Epithelial cell of prostate (primary cell): ENCODE data around the gene SLC7A8.

Experiments
- DNase-seq: peaks from one replicate; pipeline ENCODE4 v3.0.0-alpha.2; 2011; ENCODE audit warnings: low read depth, low spot score
- H3K27ac ChIP-seq: fragments of 450-650 bp; 2 replicates; pipeline ENCODE4 v1.5.1; 2017; ENCODE audit warnings: mild to moderate bottlenecking

SLC7A8 gene

DNA sequence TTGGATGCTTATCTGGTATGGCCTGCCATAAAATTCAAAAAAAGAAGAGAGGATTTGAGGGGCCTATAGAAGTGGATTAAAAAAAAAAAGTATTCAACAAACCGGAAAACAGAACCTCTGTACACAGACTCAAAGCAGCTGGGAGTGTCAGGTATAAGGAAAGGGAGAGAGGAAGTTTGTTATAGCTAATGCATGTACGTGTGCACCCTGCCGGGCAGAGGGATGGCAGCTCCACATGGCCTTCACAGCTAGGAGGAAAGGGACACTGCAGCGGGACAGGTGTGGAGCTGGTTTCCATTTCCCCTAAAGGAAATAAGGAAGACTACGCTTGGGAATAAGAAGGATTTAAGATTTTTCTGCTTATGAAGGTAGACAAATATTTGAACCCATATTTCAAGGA, 21.5 kb downstream of the SLC7A8 start:
- H3K27ac ChIP-seq, result peak overlapping the region; percentile 59
- no peak for DNase-seq

DNA sequence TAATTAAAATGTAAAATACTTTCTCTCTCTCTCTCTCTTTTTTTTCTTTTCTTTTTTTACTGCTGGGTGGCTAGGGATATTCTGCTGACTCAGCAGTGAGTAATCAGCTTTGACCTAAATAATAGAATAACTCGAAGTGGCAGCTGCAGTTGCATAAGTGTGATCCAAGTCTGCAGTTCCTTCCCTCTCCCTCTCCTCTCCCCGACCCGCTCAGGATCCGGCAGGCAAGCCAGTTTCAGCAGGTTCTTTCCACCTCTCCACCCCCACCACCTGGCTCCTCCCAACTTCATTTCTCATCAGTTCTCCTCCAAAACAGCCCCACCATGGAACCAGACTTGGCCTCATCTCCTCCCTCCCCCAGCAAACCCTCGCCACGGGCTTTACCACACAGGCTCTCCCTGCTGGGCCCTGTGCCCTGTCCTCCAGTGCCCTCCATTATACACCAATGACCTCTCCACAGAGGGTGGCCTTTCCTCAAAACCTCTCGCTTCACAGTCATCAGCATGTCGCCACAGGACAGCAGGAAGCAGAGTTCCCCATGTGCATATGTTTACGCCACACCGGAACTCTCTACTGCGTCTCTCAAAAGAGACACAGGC, 22.4 kb downstream of the SLC7A8 start:
- peak; percentile 77 for DNase-seq
- H3K27ac ChIP-seq, result peak overlapping the region; percentile 59

DNA sequence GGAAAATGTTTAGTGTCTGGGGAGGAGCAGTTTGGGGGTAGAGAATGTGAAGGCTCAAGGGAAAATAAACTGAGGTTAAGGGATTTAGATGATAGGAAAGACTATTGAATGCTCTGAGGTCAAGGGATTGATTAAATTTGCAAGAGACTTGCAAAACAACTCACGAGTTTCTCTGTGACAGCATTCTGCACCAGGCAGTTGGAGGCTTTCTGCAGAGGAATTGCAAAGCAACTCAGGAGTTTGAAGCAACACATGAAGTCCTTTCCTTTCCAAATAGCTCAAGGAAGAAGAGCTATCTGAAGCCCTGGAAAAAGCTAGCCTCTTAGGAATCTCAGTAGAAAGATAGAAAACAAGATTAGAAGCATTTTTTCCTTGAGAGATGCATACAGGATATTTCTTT, 23.9 kb downstream of the SLC7A8 start:
- no peak for DNase-seq
- H3K27ac ChIP-seq, result no peak overlapping the region

DNA sequence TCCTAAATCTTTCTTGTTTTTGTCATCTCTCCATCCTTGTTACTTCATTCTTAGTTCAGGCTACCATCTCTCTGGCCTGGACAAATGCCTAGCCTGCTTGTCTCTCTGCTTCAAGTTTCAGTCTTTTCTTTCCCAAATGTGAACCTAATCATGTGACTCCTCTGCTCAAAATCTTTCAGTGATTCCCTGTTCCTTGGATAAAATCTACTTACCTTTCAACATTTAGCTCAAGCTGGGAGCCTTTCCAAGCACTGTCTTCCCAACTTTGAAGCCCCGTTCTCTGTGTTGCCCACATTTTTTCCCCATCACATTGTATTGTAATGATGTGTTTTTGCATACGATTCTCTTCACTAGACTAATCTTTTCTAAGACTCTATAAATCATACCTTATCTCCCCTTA, 24.7 kb downstream of the SLC7A8 start:
- no peak overlapping the region for H3K27ac ChIP-seq

DNA sequence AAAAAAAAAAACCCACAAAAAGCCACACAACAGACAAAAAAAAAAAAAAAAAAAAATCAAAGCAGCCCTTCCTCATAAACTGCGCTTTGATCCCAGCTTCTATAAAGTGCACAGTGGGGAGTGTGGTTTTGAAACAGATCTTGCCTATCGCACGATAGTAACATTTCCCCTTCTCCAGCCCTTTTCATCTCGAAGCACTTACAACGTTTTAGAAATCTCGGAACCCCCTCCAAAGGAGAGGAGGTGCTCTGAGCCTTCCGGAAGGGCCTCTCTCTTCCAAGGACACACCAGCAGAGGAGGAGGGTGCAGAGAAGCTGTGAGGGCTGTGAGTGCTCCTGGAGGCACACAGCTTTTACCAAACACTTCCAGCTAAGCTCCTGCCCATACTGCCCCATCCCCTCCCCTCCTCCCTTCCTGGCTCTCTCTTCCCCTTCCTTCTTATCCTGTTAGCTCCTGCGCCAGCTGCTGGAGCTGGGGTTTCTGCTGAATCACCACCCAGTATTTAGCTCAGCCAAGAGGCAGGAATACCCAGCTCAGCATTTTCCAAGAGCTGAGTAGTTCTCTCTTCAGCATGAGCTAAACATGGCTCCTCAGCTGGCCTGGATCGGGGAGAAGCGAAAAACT, 28.4 kb downstream of the SLC7A8 start:
- H3K27ac ChIP-seq, result peak overlapping the region; percentile 76

More for the DNA sequence above, 24.7 kb downstream of the SLC7A8 start:
- DNase-seq, result no peak

DNA sequence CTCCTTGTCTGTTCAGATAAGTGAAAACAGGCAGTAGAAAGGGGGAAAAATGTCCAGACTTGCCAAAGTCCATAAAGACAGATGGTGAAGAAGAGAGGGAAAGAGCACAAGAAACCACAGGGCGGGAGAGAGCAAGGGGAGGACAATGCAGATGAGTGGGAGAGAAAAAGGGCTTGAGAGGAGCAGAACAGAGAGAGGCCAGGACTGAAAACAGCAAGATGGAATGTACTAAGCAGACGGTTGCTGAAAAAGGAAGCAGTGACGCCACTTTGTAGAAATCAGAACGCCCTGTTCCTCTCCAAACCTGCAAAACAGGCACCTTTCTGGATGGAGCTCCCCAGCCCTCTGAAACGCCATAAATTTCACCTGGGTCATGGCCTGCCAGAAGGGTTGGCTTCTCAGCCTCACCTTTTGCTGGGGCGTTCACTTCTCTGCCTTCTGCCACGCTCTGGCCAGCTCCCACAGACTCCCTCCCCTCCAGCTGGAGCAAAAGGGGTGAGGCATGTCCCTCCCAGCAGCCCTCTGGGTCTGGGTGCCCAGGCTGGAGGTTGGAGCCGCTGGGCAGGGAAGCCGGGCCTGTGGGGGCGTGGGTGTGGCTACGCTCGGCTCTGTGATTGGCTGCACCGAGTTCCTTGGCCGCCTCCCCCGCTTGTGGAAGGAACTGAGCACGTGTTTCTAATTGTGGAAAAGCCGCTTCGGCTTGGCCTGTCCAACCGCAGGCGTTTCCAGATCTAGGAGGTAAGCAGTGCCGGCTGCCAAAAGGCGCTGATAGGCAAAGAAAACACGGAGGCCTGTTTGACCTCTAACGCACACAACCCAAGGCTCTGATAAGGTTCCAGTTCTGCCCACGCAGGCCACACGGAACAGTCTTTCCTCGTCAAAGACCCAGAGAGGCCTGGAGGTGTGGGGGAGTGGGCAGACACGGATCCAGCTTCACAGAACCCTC, 29.3 kb downstream of the SLC7A8 start:
- peak; percentile 44 for DNase-seq
- peak overlapping the region; percentile 76 for H3K27ac ChIP-seq

More for the DNA sequence above, 28.4 kb downstream of the SLC7A8 start:
- DNase-seq, result peak; percentile 43

DNA sequence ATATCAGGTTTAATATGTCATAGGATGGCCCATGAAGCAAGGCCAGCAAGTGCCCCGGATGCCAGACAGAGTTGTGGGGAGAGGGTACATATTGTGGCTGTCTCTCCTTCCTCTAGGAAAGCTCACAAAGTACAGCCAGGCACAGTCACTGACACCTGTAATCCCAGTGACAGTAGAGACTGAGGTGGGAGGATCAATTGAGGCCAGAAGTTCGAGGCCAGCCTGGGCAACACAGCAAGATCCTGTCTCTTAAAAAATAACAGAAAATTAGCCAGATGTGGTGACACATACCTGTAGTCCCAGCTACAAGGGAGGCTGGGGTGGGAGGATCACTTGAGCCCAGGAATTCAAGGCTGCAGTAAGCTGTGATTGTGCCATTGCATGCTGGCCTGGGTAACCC, 32.1 kb downstream of the SLC7A8 start:
- no peak overlapping the region for H3K27ac ChIP-seq
- no peak for DNase-seq

DNA sequence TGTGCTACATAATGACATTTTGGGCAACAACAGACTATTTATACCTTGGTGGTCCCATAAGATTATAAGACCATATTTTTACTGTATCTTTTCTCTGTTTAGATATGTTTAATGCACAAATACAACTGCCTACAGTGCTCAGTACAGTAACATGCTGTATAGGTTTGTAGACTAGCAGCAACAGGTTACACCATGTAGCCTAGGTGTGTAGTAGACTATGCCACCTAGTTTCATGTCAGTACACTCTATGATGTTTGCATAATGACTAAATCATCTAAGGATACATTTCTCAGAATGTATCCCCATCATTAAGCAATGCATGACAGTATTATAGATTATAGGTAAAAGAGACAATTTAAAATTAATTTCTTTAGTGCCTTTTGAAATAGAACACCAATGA, 33.7 kb downstream of the SLC7A8 start:
- DNase-seq, result no peak
- H3K27ac ChIP-seq, result peak overlapping the region; percentile 39

DNA sequence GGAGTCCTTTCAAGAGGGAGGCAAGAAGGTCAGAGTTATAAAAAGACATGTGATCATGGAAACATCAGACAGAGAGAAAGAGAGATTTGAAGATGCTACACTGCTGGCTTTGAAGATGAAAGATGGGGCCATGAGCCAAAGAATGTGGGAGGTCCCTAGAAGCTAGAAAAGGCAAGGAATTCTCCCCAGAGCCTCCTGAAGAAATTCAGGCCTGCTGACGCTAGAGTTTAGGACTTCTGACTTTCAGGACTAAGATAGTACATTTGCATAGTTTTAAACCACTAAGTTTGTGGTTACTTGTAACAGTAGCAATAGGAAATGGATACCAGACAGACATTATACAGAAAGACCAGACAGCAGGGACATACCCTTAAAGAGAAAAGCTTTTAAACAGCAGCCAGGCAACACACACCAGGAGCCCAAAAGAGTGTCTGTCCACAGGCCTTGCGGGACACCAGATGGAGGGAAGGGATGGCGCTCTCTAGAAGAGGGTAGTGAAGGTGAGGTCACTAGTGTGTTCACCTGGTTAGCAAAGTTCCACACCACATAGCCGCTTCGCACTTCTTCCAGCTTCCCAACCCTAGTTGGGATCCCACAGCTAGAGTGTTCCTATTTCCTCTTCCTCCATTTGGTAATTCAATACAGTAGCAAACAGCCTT, 34.7 kb downstream of the SLC7A8 start:
- H3K27ac ChIP-seq, result no peak overlapping the region
- DNase-seq, result no peak

DNA sequence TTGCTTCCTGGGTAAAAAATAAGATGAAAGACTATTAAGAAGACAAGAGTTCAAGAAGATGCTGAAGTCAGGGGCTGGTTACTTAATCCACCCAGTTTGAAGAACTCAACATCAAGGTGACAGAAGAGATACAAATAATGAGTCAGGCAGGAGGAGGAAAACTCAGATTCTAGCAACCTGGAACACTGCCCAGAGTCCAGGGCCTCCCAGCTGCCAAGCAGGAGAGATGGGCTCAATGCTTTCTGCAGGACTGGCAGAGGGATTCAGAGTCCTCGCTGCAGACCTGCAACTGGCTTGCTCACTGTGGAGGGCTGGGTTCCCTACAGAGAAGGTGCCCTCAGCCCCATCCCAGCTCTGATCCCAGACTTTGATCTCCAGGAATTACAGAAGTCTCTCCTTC, 35.8 kb downstream of the SLC7A8 start:
- no peak for DNase-seq
- no peak overlapping the region for H3K27ac ChIP-seq

DNA sequence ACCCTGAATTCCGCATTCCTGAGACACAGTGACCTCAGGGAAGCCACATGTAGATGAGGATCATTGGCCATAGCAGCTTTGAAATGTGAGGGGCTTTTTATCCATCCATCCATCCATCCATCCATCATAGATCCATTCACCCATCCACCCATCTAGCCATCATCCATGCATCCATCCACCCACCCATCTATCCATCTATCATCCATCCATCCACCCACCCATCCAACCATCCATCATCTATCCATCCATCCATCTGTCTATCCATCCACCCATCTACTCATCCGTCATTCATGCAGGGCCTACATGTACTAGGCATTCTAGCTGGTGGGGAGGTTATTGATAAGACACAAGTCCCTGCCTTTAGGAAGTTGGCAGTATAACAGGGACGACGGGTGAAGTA, 36.5 kb downstream of the SLC7A8 start:
- no peak for DNase-seq
- no peak overlapping the region for H3K27ac ChIP-seq

DNA sequence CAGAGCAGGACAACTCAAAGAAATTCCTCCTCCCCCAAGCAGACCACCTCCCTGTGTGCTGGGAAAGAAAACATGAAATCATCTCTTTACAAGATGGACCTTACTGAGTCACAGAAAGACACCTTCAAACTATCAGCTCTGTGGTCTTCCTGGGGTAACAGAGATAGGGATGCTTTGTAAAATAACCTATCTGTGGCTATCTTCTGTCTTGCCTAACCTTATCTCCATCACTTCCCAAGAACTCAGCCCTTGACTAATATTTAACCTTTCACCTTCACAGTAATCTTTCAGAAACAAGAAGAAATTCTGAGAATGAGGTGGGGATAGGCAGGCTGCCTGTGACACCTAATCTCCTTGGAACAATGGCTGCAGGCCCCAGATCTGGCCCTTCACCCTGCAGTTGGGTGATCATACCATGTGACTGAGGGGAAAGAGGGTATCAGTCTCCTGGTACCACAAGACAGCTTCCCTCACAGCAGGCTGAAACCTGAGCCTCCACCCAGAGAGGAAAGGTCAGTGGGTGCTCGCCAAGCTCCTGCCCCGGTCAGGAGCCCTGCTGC, 37.0 kb downstream of the SLC7A8 start:
- H3K27ac ChIP-seq, result no peak overlapping the region
- DNase-seq, result no peak

DNA sequence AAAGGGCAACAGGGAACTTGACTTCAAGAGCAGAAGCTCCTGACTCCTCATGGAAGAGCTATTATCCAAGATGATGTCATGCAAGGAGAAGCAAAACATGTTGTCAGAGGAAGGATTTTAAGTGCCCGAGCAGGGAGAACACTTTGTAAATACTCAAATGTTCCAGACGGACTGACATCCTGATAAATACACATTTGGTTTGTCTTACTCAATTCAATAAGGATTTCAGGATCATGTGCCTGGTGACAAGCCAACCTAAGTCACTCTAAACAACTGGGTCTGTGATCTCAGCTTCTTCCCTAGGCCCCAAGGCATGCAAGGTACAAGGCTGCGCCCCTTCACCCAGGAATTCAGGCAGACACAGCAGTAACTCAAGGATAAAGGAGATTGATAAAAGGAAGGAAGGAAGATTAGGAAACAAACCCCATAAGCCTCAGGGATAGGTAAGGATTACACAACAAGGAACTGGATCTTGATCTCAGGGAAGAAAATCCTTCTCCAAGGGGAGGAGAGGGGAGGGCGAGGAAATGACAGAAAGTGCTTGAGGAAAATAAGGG, 37.6 kb downstream of the SLC7A8 start:
- DNase-seq, result no peak
- peak overlapping the region; percentile 0 for H3K27ac ChIP-seq

DNA sequence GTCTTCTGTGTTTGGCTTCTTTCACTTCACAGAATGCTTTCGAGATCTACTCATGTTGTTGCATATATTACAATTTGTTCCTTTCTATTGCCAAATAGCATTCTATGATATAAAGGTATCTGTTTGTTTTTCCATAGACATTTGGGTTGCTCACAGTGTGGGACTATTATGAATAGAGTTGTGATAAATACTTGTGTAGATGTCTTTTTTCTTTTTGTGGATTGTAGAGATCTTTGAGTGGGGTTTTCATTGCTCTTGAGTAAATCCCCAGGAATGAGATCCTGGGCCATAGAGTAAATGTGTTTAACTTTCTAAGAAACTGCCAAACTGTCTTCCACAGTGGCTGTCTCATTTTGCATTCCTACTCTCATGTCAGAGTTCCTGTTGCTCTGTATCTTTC, 39.5 kb downstream of the SLC7A8 start:
- DNase-seq, result no peak
- no peak overlapping the region for H3K27ac ChIP-seq

DNA sequence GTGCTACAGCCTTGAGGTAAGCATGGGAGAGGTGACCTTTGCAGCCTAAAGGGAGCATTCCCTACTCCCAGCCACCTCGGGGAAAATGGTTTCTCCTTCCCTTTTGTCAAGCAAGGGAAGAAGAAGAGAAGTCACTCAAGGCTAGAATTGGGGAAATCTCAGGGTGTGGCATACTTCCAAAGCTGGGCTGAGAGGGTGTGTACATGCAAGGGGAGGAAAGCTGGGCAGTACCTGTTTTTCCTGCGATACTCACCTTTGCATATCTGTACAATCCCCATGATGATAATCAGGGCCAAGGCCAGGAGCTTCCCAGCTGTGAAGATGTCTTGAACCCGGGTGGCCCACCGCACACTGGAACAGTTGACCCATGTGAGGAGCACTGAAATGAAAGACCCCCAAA, 40.6 kb downstream of the SLC7A8 start:
- DNase-seq, result no peak
- H3K27ac ChIP-seq, result no peak overlapping the region

DNA sequence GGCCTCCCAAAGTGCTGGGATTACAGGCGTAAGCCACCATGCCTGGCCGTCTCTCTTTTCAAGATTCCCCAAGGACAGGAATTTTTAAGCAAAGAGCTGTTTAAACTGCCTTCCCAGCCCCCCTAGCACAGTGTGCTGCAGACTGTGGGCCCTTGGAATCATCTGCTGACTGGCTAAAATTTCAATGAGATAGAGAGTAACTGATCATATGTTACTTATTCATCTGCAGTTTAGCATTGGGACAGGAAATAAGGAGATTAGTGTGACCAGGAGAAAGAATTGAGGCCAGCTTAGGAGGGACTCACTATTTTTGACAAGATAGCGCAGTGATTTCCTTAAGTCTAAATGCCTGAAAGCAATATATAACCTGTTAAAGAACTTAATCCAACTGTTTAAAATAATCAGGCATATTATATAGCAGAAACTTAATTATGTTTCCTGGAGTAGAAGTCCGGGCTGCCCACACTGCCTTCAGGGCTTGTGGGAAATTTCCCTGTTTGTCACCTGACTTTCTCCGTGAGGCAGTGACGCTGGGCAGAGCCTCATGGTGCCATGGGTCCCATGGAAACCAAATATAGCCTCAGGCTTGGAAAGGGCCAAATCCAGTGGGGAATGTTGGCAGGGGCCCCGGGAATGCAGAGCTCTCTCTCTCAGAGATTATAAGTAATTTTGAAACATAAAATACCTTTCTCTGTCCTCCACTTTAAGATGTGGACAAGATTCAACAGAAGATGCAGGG, 41.6 kb downstream of the SLC7A8 start:
- DNase-seq, result no peak
- H3K27ac ChIP-seq, result no peak overlapping the region

DNA sequence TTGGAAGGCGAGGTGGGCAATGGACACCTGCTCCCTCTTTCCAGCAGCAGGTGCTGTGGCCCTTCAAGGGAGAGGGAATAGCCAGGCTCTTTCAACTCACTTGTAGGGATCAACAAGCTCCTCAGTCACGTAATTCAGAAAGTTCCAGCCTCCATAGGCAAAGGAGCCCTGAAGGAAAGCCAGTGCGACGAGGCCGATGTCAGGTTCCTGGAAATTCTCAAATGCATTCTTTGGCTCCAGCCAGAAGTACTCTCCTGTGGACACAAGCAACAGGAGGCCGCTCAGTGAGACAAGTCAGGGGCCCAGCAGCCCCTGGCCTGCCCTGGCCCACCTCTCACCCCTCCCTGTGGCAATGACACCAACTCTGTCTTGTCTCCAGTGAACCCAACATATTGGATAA, 43.1 kb downstream of the SLC7A8 start:
- H3K27ac ChIP-seq, result no peak overlapping the region
- no peak for DNase-seq

DNA sequence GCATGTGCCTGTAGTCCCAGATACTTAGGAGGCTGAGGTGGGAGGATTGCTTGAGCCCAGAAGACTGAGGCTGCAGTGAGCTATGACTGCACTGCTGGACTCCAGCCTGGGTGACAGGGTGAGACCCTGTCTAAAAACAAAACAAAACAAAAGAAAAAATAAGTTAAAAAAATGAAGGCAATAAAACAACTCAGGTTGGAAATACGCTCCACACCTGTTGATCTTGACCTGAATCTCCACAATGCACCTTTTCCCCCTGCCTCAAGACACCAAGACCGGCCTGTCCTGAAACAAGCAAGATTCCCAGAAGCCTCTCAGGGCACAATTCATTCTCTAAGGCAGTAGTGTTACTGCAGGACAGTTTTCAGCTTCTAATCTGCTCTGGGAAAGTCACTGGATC, 43.6 kb downstream of the SLC7A8 start:
- no peak for DNase-seq
- H3K27ac ChIP-seq, result no peak overlapping the region

DNA sequence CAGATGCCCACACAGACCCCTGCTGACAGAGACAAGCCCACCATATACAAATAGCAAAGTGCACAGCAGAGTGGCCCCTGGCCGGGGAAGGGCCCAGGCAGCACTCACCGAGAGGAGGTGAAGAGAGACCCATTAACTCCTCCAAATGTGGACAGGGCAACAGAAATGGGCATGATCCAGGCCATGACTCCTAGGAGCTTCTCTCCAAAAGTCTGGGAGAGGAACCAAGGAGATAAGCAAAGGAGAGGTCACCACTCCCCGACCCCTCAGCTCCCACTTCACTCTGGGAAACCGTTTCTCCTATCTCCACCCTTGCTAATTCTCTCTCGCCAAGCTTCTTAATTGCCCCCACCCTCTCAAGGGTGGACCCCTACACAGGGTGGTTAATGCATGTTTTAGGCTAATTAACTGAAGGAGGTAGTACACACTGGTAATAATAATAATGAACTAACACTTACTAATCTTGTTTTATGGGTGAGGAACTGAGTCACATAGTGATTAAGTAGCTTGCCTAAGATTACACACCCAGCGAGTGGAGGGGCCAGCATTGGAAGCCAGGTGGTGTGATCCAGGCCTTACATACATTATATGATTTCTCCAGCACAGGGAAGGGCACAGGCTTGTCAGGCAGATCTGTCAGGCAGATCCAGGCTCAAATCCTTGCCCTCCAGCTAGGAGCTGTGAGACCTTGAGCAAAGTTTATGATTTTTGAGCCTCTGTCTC, 45.5 kb downstream of the SLC7A8 start:
- peak overlapping the region; percentile 75 for H3K27ac ChIP-seq
- DNase-seq, result peak; percentile 48
